Measurements from ENCODE around the gene ECM2. TPM values are rescaled to one million over a fixed set of nuclear protein-coding genes. Genes with fewer than 3 reads are reported as not detected.

Gene ECM2
- total RNA-seq, 1 experiment from 2014 or later: not detected

GRCh38 chr9:92530893-92531292 is 4.9 kb downstream of the ECM2 start:
- Mint-ChIP-seq H3K36me3 (ENCODE audit: insufficient read depth, unreplicated experiment) (no peaks in the 10 kb centered on the region), H3K27ac (ENCODE audit: unreplicated experiment) (no peak overlapping the region), H3K9me3 (ENCODE audit: low read depth, unreplicated experiment) (no peaks in the 10 kb centered on the region), H3K4me1 (ENCODE audit: low read depth, unreplicated experiment) (no peaks in the 10 kb centered on the region), H3K4me3 (ENCODE audit: low read depth, unreplicated experiment) (no peak overlapping the region), H3K27me3 (ENCODE audit: unreplicated experiment) (no peaks in the 10 kb centered on the region)
- no peak for TF ChIP-seq CTCF (IDR thresholded peaks at IDR 0.05; ENCODE audit: unreplicated experiment)
- no peak for DNase-seq
- CTCF ChIA-PET: no interaction called here
- no TSS peak for BruUV-seq (replicated peaks)
- intact Hi-C loops (cut with micrococcal nuclease; ENCODE audit: unreplicated experiment): no loop called here

- H3K9me3 Mint-ChIP-seq (ENCODE audit: low read depth, unreplicated experiment): no peaks in the 10 kb centered on the region
- intact Hi-C loops (cut with micrococcal nuclease; ENCODE audit: unreplicated experiment): no loop called here
- no peaks in the 10 kb centered on the region for H3K36me3 Mint-ChIP-seq (ENCODE audit: insufficient read depth, unreplicated experiment)
- DNase-seq: no peak
- no peak overlapping the region for H3K4me3 Mint-ChIP-seq (ENCODE audit: low read depth, unreplicated experiment)
- CTCF ChIA-PET: interaction anchor here (0.6 kb wide), 1 partner anchor 42 kb away, joined by 3 read pairs; no protein-coding TSS in a partner anchor
- TF ChIP-seq CTCF (IDR thresholded peaks at IDR 0.05; ENCODE audit: unreplicated experiment): no peak
- H3K27ac Mint-ChIP-seq (ENCODE audit: unreplicated experiment): no peak overlapping the region
- no TSS peak for BruUV-seq (replicated peaks)
- no peaks in the 10 kb centered on the region for H3K4me1 Mint-ChIP-seq (ENCODE audit: low read depth, unreplicated experiment)
- no peaks in the 10 kb centered on the region for H3K27me3 Mint-ChIP-seq (ENCODE audit: unreplicated experiment)
Measured at GRCh38 chr9:92529124-92529523, 6.7 kb downstream of the ECM2 start.

- CTCF ChIA-PET: no interaction called here
Measured at GRCh38 chr9:92528522-92528849, 7.3 kb downstream of the ECM2 start.

GRCh38 chr9:92527832-92528521 is 7.8 kb downstream of the ECM2 start:
- no TSS peak for BruUV-seq (replicated peaks)
- no peak for TF ChIP-seq CTCF (IDR thresholded peaks at IDR 0.05; ENCODE audit: unreplicated experiment)

More at GRCh38 chr9:92528522-92528849, 7.3 kb downstream of the ECM2 start:
- H3K27ac Mint-ChIP-seq (ENCODE audit: unreplicated experiment): no peak overlapping the region
- no peaks in the 10 kb centered on the region for H3K4me1 Mint-ChIP-seq (ENCODE audit: low read depth, unreplicated experiment)
- H3K9me3 Mint-ChIP-seq (ENCODE audit: low read depth, unreplicated experiment): no peaks in the 10 kb centered on the region
- TF ChIP-seq CTCF (IDR thresholded peaks at IDR 0.05; ENCODE audit: unreplicated experiment): no peak
- no peaks in the 10 kb centered on the region for H3K27me3 Mint-ChIP-seq (ENCODE audit: unreplicated experiment)
- H3K4me3 Mint-ChIP-seq (ENCODE audit: low read depth, unreplicated experiment): no peak overlapping the region
- intact Hi-C loops (cut with micrococcal nuclease; ENCODE audit: unreplicated experiment): no loop called here
- BruUV-seq (replicated peaks): no TSS peak
- no peaks in the 10 kb centered on the region for H3K36me3 Mint-ChIP-seq (ENCODE audit: insufficient read depth, unreplicated experiment)
- DNase-seq: no peak

More at GRCh38 chr9:92527832-92528521, 7.8 kb downstream of the ECM2 start:
- CTCF ChIA-PET: no interaction called here
- no peaks in the 10 kb centered on the region for H3K4me1 Mint-ChIP-seq (ENCODE audit: low read depth, unreplicated experiment)
- DNase-seq: no peak
- intact Hi-C loops (cut with micrococcal nuclease; ENCODE audit: unreplicated experiment): no loop called here
- no peaks in the 10 kb centered on the region for H3K9me3 Mint-ChIP-seq (ENCODE audit: low read depth, unreplicated experiment)
- no peaks in the 10 kb centered on the region for H3K27me3 Mint-ChIP-seq (ENCODE audit: unreplicated experiment)
- no peak overlapping the region for H3K27ac Mint-ChIP-seq (ENCODE audit: unreplicated experiment)
- H3K4me3 Mint-ChIP-seq (ENCODE audit: low read depth, unreplicated experiment): no peak overlapping the region
- H3K36me3 Mint-ChIP-seq (ENCODE audit: insufficient read depth, unreplicated experiment): no peaks in the 10 kb centered on the region

Data from Calu3 (cell line).